A204.1 (cell line): ENCODE measurements around the gene NUTM1.

ENCODE experiments used
- FAIRE-seq: peaks from 2 replicates; lab custom pipeline; 2012; peaks lifted over from hg19 to GRCh38; lab: Jason Lieb, UNC

The NUTM1 gene

GRCh38 chr15:34342737-34343575, at the start of gene NUTM1, which contains the start of gene NOP10:
Gene NUTM1, plus strand, starts transcription at chr15:34343315. Its CDS starts 382 bp downstream, at chr15:34343697.
Gene NOP10, minus strand, starts transcription at chr15:34343136. Its CDS starts 63 bp downstream, at chr15:34343073.
- FAIRE-seq, result peak; percentile 91

- FAIRE-seq, result no peak
These were observed 46.1 kb upstream of the NUTM1 start for GRCh38 chr15:34297059-34297458.

GRCh38 chr15:34301058-34301457, 42.1 kb upstream of the NUTM1 start:
- FAIRE-seq, result no peak

GRCh38 chr15:34304613-34305012, 38.5 kb upstream of the NUTM1 start:
- no peak for FAIRE-seq

GRCh38 chr15:34311563-34311962, 31.6 kb upstream of the NUTM1 start:
- no peak for FAIRE-seq

- no peak for FAIRE-seq
These were observed 28.3 kb upstream of the NUTM1 start for GRCh38 chr15:34314491-34315490.

GRCh38 chr15:34318277-34319079, 24.6 kb upstream of the NUTM1 start:
- FAIRE-seq, result no peak

GRCh38 chr15:34323217-34323616, 19.9 kb upstream of the NUTM1 start:
- no peak for FAIRE-seq

- no peak for FAIRE-seq
These were observed 18.2 kb upstream of the NUTM1 start for GRCh38 chr15:34324933-34325332.

GRCh38 chr15:34325368-34325767, 17.7 kb upstream of the NUTM1 start:
- FAIRE-seq, result peak; percentile 37

GRCh38 chr15:34327906-34328305, 15.2 kb upstream of the NUTM1 start:
- FAIRE-seq, result no peak

- FAIRE-seq, result no peak
These were observed 14.1 kb upstream of the NUTM1 start for GRCh38 chr15:34329006-34329405.

- no peak for FAIRE-seq
These were observed 12.8 kb upstream of the NUTM1 start for GRCh38 chr15:34330279-34330678.

- FAIRE-seq, result no peak
These were observed 11.3 kb upstream of the NUTM1 start for GRCh38 chr15:34331809-34332208.

- no peak for FAIRE-seq
These were observed 10.5 kb upstream of the NUTM1 start for GRCh38 chr15:34332553-34333120.

GRCh38 chr15:34334672-34335071, 8.4 kb upstream of the NUTM1 start:
- FAIRE-seq, result no peak

GRCh38 chr15:34335176-34336032, 7.7 kb upstream of the NUTM1 start:
- FAIRE-seq, result no peak

- FAIRE-seq, result no peak
These were observed 6.7 kb upstream of the NUTM1 start for GRCh38 chr15:34336231-34336990.

- no peak for FAIRE-seq
These were observed 6.0 kb upstream of the NUTM1 start for GRCh38 chr15:34336991-34337556.
